DND-41 (cell line): ENCODE measurements around the gene AFF3.
"Not testable (repeated sequence)": the region's sequence is repeated elsewhere in the genome, so short reads cannot be mapped to it uniquely, and the experiment has no call there.

ENCODE experiments used
- ATAC-seq: fragments of 200-7000 bp; cut with Tn5 transposase; 3 replicates; pipeline ENCODE4 v1.9.1; 2021; ENCODE audit warnings: low read depth; ENCODE audit not compliant: insufficient read depth
- DNase-seq: peaks from one replicate; pipeline ENCODE4 v3.0.0-alpha.2; 2020
- H2AFZ ChIP-seq: 2 replicates; pipeline ENCODE4 v1.6.0; 2012; ENCODE audit warnings: low read depth, low read length
- H3K27ac ChIP-seq: 2 replicates; pipeline ENCODE4 v1.5.1; 2012; ENCODE audit warnings: low read length, inconsistent platforms
- H3K27me3 ChIP-seq: fragments of 200-600 bp; sonication (generic); 2 replicates; pipeline ENCODE4 v1.6.0; 2012; ENCODE audit warnings: low read length, mild to moderate bottlenecking, inconsistent platforms; ENCODE audit not compliant: insufficient read depth, poor library complexity
- H3K36me3 ChIP-seq: 2 replicates; pipeline ENCODE4 v1.5.1; 2012; ENCODE audit warnings: low read length, inconsistent platforms; ENCODE audit not compliant: insufficient read depth
- H3K4me1 ChIP-seq: 2 replicates; pipeline ENCODE4 v1.5.1; 2012; ENCODE audit warnings: mild to moderate bottlenecking, low read length; ENCODE audit not compliant: insufficient read depth
- H3K4me2 ChIP-seq: 2 replicates; pipeline ENCODE4 v1.6.0; 2012; ENCODE audit warnings: mild to moderate bottlenecking, moderate library complexity, low read length, inconsistent platforms; ENCODE audit not compliant: insufficient read depth
- H3K4me3 ChIP-seq, 2 experiments: fragments of 200-600 bp in 1 of 2; shearing (Covaris generic) in 1 of 2; 2 replicates each; pipeline ENCODE4 v1.5.1; 2012 to 2016; ENCODE audit warnings: inconsistent platforms in 2 of 2, low read length in 2 of 2, mild to moderate bottlenecking in 2 of 2, low read depth in 1 of 2, moderate library complexity in 1 of 2
- H3K79me2 ChIP-seq: 2 replicates; pipeline ENCODE4 v1.6.0; 2012; ENCODE audit warnings: low read length, inconsistent platforms; ENCODE audit not compliant: insufficient read depth
- H3K9ac ChIP-seq: 2 replicates; pipeline ENCODE4 v1.6.0; 2012; ENCODE audit warnings: low read depth, mild to moderate bottlenecking, inconsistent platforms, low read length, moderate library complexity
- H3K9me3 ChIP-seq: 2 replicates; pipeline ENCODE4 v1.5.1; 2012; ENCODE audit warnings: low read length, moderate library complexity, mild to moderate bottlenecking, inconsistent platforms; ENCODE audit not compliant: insufficient read depth, severe bottlenecking
- H4K20me1 ChIP-seq: 2 replicates; pipeline ENCODE4 v1.6.0; 2012; ENCODE audit warnings: low read length; ENCODE audit not compliant: insufficient read depth
- EZH2 ChIP-seq: IDR thresholded peaks from 3 replicates; pipeline ENCODE4 v1.6.1; 2012; ENCODE audit warnings: borderline replicate concordance, low read depth, mild to moderate bottlenecking, moderate library complexity, low read length, inconsistent platforms; ENCODE audit not compliant: severe bottlenecking
- TF ChIP-seq, protein P1 (sequence below): IDR thresholded peaks from 2 replicates; pipeline ENCODE4 v1.5.1; 2012; ENCODE audit warnings: borderline replicate concordance, low read length, moderate library complexity, mild to moderate bottlenecking; ENCODE audit not compliant: poor library complexity, severe bottlenecking; ENCODE audit errors: extremely low read depth

AFF3 gene

DNA sequence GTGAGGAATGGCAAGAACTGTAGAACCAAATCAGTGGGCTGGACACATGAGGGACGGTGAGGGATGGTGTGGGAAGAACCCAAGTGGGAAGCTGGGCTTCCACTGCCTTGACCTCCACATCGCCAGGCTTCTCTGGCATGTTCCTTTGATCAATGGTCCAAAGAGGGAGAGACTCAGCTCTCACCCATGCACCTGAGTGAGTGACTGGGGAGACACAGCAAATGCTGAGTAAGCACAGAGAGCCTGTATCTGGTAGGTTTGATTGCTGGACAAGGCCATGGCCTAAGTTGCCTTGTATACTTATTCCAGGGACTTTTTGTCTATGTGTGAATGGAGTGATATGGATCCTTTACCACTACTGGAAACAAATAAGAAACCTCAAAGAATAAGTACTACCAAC, 188.6 kb downstream of the AFF3 start:
- Histone ChIP-seq H4K20me1 (no peaks in the 10 kb centered on the region), H2AFZ (no peak overlapping the region), H3K9me3 (no peaks in the 10 kb centered on the region), H3K36me3 (peaks cover 2% of the 10 kb centered on the region; the same call in 1 of the 2 replicates), H3K27ac (no peak overlapping the region), H3K79me2 (no peaks in the 10 kb centered on the region), H3K4me1 (no peaks in the 10 kb centered on the region), H3K27me3 (no peaks in the 10 kb centered on the region), H3K4me3 (no peak overlapping the region), H3K9ac (no peak overlapping the region), H3K4me2 (no peak overlapping the region)
- TF ChIP-seq, protein P1, sequence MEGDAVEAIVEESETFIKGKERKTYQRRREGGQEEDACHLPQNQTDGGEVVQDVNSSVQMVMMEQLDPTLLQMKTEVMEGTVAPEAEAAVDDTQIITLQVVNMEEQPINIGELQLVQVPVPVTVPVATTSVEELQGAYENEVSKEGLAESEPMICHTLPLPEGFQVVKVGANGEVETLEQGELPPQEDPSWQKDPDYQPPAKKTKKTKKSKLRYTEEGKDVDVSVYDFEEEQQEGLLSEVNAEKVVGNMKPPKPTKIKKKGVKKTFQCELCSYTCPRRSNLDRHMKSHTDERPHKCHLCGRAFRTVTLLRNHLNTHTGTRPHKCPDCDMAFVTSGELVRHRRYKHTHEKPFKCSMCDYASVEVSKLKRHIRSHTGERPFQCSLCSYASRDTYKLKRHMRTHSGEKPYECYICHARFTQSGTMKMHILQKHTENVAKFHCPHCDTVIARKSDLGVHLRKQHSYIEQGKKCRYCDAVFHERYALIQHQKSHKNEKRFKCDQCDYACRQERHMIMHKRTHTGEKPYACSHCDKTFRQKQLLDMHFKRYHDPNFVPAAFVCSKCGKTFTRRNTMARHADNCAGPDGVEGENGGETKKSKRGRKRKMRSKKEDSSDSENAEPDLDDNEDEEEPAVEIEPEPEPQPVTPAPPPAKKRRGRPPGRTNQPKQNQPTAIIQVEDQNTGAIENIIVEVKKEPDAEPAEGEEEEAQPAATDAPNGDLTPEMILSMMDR: no peak
- TF ChIP-seq EZH2: no peak
- ATAC-seq: no peak
- DNase-seq: no peak

DNA sequence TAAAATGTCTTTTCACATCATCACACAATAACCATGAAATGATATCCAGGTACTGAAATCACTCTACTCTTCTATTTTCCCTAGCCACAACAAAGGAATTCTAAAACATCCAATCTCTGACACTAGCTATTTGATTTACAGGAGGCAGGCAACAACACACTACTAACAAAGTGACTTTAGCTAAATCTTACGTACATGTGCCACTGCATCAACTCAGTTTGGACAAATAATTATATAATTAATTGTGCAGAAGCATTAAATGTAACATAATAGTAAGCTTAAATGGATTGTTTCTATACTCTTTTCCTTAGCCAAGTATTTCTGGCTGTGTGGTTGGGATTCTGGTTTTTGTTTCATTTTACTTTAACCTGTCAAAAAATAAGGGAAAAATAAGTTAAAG, 192.4 kb downstream of the AFF3 start:
- Histone ChIP-seq H3K27me3 (no peaks in the 10 kb centered on the region), H3K9ac (no peak overlapping the region), H3K79me2 (no peaks in the 10 kb centered on the region), H4K20me1 (no peaks in the 10 kb centered on the region), H3K4me3 (no peak overlapping the region), H2AFZ (no peak overlapping the region), H3K27ac (no peak overlapping the region), H3K36me3 (peaks cover 7% of the 10 kb centered on the region; the same call in 1 of the 2 replicates), H3K9me3 (no peaks in the 10 kb centered on the region), H3K4me1 (no peaks in the 10 kb centered on the region), H3K4me2 (no peak overlapping the region)
- ATAC-seq: no peak
- no peak for DNase-seq
- TF ChIP-seq, protein P1: no peak
- no peak for TF ChIP-seq EZH2

DNA sequence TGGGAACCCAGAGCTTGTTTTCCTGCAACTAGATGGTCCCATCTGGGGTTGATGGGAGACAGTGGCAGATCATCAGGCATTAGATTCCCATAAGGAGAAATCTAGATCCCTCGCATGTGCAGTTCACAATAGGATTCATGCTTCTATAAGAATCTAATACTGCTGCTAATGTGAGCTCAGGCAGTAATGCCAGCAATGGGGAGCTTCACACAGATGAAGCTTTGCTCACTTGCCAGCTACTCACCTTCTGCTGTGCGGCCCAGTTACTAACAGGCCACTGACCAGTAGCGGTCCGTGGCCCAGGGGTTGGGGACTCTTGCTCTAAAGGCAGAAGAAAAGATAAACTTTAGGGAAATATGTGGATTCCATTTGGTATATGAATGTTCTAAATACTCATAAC, 192.9 kb downstream of the AFF3 start:
- H3K9me3 ChIP-seq: no peaks in the 10 kb centered on the region
- no peaks in the 10 kb centered on the region for H3K4me1 ChIP-seq
- H3K4me2 ChIP-seq: no peak overlapping the region
- no peak overlapping the region for H3K27ac ChIP-seq
- no peak overlapping the region for H2AFZ ChIP-seq
- TF ChIP-seq, protein P1: no peak
- TF ChIP-seq EZH2: no peak
- H3K4me3 ChIP-seq: no peak overlapping the region
- no peak overlapping the region for H3K9ac ChIP-seq
- ATAC-seq (no peak), DNase-seq (no peak)
- peaks cover 7% of the 10 kb centered on the region; the same call in 1 of the 2 replicates for H3K36me3 ChIP-seq
- H3K79me2 ChIP-seq: no peaks in the 10 kb centered on the region
- no peaks in the 10 kb centered on the region for H3K27me3 ChIP-seq
- H4K20me1 ChIP-seq: no peaks in the 10 kb centered on the region

DNA sequence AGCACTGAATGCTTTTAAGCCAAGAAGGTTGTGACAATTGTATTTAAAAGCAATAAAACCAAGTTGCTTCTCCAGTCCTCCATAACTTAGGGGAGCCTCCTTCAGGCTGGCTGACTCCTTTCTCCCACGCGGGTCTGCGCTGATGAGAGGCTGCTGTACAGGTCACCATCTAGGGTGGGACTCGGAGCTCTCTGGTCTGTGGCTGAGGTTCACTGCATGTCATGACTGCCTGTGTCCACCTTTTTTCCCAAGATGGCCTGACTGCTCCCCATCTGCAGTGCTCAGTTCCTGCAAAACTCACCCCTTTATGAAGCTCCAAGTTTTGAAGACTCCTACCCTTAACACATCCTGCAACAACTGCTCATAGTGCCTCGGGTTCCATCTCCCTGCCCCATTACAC, 194.4 kb downstream of the AFF3 start:
- Histone ChIP-seq H2AFZ (no peak overlapping the region), H3K4me2 (no peak overlapping the region), H4K20me1 (no peaks in the 10 kb centered on the region), H3K27me3 (no peaks in the 10 kb centered on the region), H3K4me1 (no peaks in the 10 kb centered on the region), H3K9ac (no peak overlapping the region), H3K4me3 (no peak overlapping the region), H3K9me3 (no peaks in the 10 kb centered on the region), H3K79me2 (no peaks in the 10 kb centered on the region), H3K27ac (no peak overlapping the region), H3K36me3 (peaks cover 7% of the 10 kb centered on the region; the same call in 1 of the 2 replicates)
- ATAC-seq (no peak), DNase-seq (no peak)
- TF ChIP-seq EZH2: no peak
- TF ChIP-seq, protein P1: no peak

DNA sequence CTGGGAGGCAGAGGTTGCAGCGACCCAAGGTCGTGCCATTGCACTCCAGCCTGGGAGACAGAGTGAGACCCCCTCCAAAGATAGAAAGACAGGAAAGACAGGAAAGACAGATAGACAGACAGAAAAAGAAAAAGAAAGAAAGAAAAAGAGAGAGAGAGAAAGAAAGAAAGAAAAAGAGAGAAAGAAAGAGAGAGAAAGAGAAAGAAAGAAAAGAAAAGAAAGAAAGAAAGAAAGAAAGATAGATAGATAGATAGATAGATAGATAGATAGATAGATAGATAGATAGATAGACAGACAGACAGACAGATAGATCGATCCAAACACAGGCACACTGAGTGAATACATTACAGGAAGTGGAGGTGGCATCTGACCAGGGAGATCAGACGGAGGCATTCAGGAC, 195.0 kb downstream of the AFF3 start:
- not testable (repeated sequence) for H3K27me3 ChIP-seq, H3K9me3 ChIP-seq, H3K27ac ChIP-seq, DNase-seq, H3K9ac ChIP-seq, H4K20me1 ChIP-seq, H3K4me1 ChIP-seq, ATAC-seq, H3K4me3 ChIP-seq, H2AFZ ChIP-seq, H3K79me2 ChIP-seq, H3K36me3 ChIP-seq, H3K4me2 ChIP-seq
